GM18517 (cell line): ENCODE results near the gene DOCK7.
"Not testable (repeated sequence)": the region's sequence is repeated elsewhere in the genome, so short reads cannot be mapped to it uniquely, and the experiment has no call there.

ENCODE experiments used
- ATAC-seq: cut with Tn5 transposase; IDR thresholded peaks from one replicate; pipeline ENCODE4 v1.9.1; 2021; ENCODE audit warnings: mild to moderate bottlenecking, moderate library complexity; ENCODE audit not compliant: unreplicated experiment

DOCK7 gene

DNA sequence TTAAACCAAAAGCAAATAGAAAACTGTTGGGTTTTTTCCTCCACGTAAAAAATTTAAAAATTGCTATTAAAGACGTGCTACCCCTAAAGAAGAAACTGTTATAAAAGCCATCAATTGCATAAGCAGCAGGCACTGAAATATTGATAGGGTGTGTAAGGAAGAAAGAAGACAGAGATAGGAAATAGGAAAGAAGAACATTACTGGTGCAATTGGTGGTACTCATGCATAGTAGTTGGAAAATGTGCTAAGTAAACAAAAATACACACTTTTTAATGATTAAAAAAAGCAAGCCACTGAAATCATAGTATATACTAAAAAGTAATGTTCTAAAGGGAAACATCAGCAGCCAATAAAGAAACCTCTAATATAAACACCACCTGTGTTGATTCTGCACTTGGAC is 143.6 kb downstream of the DOCK7 start:
- ATAC-seq = no peak

- ATAC-seq = no peak
Observed at GRCh38 chr1:62541048-62541447, 147.1 kb downstream of the DOCK7 start.

- ATAC-seq = no peak
Observed at GRCh38 chr1:62539028-62539447, 149.1 kb downstream of the DOCK7 start.

DNA sequence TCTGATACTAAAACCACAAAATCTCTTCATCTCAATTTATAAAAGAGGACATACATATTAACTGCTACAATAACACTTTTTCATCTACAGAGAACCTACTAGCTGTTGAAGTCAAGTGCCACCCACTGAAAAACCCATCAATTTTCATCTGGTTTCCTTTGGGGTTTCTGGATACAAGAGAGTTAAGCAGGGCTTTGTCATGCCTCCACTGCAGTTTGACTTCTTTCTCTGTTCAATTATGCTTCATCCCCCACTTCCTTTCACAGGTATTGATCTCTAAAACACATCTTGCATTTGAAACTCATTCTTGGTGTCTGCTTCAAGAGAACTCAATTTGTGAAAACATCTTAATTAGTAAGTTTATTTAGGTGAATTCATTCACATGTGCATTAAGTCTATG is 151.3 kb downstream of the DOCK7 start:
- no peak for ATAC-seq

DNA sequence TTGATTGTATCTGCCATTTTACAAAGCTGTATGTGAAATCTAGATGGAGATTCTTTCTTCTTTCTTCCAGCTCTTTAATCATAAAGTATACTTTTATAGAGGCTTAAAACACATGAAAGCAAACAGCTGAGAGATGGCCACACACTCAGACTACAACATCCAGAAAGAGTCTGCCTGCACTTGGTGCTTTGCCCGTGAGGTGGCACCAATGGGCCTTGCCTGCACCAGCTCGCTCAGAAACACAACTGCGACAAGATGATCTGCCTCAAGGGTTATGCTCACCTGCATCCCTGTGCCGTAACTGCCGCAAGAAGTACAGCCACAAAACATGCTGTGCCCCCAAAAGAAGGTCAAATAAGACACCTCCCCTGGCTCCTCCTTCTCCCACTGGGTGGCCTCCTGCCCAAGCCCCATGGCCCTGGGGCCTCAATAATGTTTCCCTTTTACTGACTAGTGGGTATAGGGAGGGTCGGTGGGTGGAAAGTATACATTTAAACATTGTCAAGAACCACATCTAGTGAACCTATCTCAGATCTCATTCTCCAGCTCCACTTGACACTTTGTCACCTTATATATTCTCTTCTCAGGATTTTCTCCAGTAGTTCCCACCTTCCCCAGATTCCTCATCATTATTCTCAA is 157.6 kb downstream of the DOCK7 start:
- no peak for ATAC-seq

DNA sequence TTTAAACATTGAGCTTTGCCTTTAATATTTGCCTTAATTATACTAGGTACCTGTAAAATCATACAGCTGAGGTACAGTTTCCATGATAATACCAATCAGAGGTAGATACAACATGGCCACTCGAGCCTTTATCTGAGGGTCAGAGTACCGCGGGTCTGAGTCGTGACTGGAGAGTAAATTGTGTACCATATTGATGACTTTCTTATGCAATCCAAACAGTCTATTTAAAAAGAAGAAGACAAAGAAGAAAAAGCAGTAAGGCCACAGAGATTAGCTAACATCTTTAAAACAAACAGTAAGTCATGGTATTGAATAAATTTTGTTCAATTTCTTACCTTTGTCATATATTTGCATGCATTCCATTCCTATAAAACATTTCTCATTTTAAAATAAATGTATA is 159.0 kb downstream of the DOCK7 start:
- no peak for ATAC-seq

GRCh38 chr1:62528015-62528414 is 160.2 kb downstream of the DOCK7 start:
- no peak for ATAC-seq

GRCh38 chr1:62527346-62527745 is 160.8 kb downstream of the DOCK7 start:
- ATAC-seq = not testable (repeated sequence)

DNA sequence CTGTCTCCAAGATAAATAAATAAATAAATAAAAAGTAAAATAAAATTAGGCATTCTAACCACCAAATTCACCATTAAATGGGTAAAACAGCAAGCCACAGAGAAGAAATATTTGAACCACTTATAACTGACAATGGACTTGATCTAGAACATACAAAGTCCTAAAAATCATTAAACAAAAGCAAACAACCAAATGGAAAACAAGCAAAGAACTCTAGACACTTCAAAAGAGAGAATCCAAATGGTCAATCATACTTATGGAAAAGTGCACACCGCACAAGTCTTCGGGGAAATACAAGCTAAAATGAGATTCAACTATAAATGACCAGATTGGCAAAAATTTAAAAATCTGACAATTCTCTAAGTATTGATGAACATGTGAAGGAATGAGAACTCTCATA is 164.3 kb downstream of the DOCK7 start:
- no peak for ATAC-seq

GRCh38 chr1:62516600-62516999 is 171.6 kb downstream of the DOCK7 start:
- no peak for ATAC-seq

DNA sequence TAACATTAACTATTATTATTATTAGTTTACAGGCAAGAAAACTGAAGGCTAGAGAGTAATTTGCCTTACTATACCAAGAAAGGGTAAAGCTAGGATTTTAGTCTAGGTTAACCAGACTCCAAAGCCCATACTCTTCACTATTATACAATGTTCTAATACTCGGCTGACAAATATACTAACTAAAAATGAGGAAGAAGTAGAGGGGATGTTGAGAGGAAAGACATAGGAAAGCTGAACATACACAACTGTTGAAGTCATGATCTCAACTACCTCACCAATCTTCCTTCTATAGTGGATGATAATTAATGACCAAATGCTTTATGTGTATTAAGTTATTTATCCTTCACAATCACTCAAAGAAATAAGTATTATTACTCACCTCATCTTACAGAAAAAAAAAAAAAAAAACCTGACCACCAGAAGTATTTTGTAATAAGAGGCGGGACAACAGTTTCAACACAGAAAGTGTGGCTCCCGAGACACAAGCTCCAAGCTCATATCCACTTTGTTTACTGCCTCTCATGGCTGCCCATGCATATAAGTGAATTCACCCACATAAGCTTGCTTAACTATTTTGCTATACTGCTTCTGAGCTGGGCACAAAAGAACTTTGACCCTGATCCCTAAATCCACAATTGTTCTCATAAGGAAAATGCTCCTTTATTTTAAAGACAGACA is 173.3 kb downstream of the DOCK7 start:
- no peak for ATAC-seq

- no peak for ATAC-seq
Observed at GRCh38 chr1:62513013-62513412, 175.2 kb downstream of the DOCK7 start.

DNA sequence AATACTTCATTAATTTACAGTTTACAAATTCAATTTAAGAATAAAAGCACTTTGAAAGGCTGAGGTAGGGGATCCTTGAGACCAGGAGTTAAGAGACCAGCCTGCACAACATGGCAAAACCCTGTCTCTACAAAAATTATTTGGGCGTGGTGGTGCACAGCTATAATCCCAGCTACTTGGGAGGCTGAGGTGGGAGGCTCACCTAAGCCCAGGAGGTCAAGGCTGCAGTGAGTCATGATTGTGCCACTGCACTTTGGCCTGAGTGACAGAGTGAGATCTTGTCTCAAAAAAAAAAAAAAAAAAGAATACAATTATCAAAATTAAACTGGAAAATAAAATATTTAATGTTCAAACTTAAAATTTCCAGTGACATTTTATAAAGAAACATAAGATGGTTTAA is 179.2 kb downstream of the DOCK7 start:
- ATAC-seq = no peak

GRCh38 chr1:62508187-62508758 is 179.9 kb downstream of the DOCK7 start:
- ATAC-seq = no peak

GRCh38 chr1:62500210-62500609 is 188.0 kb downstream of the DOCK7 start:
- ATAC-seq = no peak

GRCh38 chr1:62494137-62494536 is 194.0 kb downstream of the DOCK7 start:
- no peak for ATAC-seq

GRCh38 chr1:62493656-62494055 is 194.5 kb downstream of the DOCK7 start:
- no peak for ATAC-seq

DNA sequence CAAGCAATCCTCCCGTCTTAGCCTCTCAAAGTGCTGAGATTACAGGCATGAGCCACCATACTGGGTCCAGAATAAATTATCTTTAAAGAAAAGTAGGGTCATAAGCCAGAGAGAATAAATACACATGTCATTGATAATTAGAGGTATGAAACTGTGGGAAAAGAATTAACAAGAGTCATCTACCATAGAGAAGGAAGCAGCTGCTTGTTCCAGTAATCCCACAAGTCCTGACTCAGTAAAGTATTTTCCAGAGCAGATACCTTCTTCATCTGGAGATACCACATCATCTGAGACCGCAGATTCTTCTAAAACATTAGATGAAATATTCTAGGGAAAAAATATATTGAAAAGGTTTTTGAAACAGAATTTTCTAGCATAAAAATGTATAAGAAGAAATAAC is 195.7 kb downstream of the DOCK7 start:
- no peak for ATAC-seq

DNA sequence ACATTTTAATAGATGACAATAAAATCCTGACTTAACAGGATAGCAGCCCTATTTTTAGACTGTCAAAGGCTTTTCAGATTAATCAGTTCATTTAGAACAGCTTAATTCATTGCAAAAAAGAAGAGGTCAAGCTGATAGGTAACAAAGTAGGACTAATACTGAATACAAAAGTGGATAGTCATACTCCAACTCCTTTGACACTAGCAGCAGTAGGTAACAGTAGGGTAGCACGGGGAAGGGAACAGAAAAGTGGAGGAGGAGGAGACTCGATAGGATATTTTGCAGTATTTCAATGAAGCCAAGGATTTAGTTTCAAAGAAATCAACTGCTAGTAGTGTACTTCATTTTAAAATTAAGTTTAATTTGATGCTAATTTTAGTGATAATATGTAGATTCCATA is 200.2 kb downstream of the DOCK7 start:
- no peak for ATAC-seq

GRCh38 chr1:62484824-62485468 is 203.2 kb downstream of the DOCK7 start:
- no peak for ATAC-seq

GRCh38 chr1:62481681-62482080 is 206.5 kb downstream of the DOCK7 start:
- ATAC-seq = no peak
